Fibroblast of the conjunctiva (primary cell): ENCODE measurements around the gene PRR5L.

Source experiments
- DNase-seq: peaks from one replicate; pipeline ENCODE4 v3.0.0-alpha.2; 2010; ENCODE audit warnings: low read depth

Gene PRR5L, protein sequence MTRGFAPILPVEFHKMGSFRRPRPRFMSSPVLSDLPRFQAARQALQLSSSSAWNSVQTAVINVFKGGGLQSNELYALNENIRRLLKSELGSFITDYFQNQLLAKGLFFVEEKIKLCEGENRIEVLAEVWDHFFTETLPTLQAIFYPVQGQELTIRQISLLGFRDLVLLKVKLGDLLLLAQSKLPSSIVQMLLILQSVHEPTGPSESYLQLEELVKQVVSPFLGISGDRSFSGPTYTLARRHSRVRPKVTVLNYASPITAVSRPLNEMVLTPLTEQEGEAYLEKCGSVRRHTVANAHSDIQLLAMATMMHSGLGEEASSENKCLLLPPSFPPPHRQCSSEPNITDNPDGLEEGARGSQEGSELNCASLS

DNA sequence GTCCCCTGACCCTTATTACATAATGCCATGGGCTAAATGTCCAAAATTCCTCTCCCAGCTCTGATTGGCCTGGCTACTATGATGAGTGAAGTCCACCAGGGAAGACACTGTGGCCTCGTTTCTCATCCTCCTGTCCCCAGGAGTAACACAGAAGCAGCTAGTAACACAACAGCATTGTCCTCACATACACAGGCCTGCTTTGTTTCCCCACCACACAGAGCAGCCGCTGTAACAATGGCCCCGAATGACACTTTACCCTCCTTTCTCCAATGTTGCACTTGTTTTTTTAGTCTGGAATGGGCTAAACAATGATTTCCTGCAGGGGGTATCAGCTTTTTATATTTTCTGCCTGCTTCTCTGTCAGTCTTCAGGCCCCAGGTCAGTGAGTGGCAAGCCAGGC is at the start of gene PRR5L:
Gene PRR5L (plus strand): TSS at position 363 of the 400 bp plus-strand sequence. CDS start 104,834 bp downstream, outside the sequence.
- DNase-seq = no peak

DNA sequence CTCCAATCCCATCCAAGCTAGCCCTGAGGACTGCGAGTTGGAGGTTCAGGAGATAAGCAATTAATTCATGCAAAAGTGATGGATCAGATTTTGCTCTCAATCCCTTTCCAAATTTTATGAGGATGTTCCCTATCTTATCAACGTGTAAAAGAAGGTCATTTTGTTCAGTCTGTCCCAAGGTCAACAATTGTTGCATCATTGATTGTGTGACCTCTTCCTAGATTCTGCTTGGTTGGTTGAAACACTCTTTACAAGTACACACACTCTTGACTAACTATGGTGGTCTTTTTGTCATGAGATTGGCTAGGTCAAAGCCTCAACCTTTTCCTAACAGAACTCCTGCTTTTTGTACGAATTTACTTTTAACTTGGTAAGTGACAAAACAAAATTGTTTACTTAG is 48.6 kb upstream of the PRR5L start:
- DNase-seq = no peak

DNA sequence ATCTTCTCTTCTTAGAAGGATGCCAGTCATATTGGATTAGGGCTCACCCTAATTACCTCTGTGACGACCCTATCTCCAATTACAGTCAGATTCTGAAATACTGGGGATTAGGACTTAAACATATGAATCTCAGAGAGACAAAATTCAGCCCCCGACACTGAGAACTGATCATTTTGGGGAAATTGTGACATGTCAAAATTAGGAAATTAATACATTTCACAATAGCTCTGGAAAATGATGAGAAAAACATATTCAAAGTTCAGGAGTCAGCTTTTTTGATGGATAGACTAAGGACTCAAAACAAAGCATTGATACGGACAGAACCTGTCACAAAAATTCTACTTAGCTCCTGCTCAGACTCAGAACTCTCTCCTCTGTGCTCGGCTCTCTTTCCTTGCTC is 47.7 kb upstream of the PRR5L start:
- DNase-seq = no peak

DNA sequence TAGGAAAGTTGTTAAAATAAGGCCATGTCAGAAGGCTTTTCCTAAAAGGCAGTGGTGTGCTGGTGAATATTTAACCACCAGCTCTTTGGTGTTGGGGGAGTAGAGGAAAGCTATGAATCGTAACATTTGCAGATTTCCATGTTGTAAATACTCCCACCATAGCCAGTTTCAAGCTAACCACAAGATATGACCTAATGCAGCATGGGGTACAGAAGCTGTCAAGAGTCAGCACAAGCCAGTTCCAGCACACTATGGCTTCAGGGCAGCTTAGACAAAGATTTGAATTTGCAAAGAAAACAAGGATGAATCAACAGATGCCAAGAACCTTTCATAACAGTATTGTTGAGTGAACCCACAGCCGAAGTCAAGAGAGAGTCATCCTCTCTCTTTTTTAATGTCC is 46.8 kb upstream of the PRR5L start:
- peak; percentile 60 for DNase-seq

DNA sequence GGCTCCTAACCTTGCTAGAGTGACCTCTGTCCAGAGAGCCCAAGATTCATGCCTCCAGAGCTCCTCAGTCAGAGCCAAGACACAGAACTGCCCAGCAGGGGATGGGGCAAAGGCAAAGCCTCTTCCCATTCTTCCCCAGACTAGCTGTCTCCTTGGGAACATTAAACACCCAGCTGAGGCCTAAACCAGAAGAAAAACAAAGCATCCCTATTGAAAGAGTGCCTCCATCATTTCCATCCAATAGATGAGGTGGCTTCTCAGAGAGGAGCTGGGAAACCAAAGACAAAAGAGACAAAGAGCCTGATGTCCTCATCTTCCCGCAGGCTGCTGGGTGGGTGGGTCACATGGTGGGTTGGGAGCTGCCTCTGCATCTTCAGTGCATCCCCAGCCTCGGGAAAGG is 44.3 kb upstream of the PRR5L start:
- DNase-seq = no peak

DNA sequence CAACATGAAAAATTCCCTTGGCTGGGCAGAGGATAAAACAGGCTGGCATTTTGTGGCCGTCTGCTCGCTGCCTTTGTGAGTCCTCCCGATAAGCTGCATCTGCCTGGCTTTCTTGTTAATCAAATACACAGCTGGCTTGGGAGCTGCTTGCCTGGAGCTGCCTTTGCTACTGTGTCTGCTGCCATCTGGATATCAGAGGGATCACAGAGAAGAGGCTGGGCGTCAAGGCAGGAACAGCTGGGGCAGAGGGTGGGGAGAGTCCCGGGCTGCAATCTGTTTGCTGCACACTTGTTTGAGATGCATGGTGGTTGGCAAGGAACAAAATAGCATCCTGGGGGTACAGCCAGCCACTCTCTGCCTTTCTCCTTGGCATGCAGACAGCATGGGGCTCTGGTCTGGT is 42.9 kb upstream of the PRR5L start:
- peak; percentile 22 for DNase-seq

DNA sequence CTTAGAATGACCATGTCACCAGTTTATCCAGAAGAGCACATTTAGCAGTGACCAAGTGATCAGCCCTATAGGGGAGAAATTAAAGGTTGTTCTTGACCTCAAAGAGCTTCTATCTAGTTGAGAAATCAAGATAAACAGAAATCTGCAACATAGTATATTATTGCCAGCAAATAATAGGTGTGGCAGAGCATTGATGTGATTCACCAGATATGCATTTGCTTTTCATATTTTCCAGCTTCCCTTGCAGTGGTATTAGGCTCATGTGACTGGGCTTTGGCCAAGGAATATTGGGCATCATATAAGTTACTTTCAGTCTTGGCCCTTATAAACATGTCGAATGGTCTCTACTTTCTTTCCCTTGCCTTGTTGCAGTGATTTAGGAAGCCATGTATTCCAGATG is 41.4 kb upstream of the PRR5L start:
- peak; percentile 44 for DNase-seq

DNA sequence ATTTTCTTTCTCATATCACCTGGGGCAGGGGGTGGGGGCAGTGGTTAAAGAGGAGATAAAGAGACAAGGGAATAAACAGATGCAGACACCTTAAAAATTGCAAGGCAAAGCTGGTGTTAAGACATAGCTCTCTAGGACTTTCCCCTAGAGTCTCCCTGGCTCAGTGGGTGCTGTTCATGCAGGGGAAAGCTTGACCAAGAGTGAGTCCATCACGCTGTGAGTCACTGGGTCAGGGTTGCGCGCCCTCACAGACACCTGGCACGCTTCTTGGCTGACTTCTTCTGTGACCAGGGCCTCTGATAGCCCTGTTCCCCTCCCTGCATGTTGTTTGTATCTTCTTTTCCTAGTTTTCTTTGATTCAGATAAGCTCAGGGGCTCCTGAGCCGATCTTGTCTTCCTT is 38.7 kb upstream of the PRR5L start:
- DNase-seq = no peak

DNA sequence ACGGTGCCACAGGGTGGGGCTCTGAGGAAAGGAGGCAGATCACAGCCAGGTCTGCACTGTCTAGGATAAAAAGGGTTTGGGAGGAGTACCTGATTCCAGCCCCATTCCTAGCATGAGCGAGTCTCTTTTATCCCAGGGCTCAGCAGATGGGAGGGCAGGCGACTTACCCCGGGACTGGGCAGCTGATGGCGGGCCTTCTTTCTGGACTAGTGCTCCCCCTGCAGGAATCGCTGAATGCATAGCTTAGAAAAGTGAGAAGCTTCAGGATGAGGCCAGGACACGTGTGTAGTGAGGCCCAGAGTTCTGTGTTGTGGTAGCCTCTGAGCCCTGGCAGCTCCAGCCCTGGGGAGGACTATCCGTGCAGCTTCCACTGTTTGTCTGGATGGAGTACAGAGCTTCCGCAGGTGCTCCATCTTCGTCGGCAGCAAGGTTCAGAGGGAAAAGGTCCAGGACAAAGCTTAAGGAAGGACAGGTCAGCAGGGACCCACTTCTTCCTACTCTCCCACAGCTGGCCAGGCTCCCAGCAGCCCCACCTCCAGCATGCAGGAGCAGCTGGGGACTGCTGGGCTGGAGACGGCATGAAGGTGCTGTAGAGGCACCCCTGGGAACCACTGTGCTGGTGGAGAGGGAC is 37.2 kb upstream of the PRR5L start:
- peak; percentile 79 for DNase-seq

DNA sequence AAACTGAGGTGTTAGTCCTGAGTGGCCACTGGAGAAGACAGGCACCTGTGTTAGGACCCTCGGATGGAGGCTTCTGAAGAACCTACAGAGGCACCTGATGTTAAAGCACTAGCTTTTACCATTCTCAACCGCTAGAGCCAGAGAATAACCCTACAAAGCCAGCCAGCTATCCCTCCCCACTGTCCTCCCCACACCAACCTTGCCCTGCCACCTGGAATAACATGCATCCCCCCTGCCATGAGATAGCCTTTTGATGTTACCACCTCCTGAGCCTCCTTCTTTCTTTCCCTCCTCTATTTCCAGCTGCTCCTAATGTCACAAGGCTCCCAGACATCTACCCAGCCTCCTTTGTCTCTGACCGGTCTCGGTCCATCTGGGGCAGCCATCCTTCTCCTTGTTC is 35.0 kb upstream of the PRR5L start:
- DNase-seq = no peak

DNA sequence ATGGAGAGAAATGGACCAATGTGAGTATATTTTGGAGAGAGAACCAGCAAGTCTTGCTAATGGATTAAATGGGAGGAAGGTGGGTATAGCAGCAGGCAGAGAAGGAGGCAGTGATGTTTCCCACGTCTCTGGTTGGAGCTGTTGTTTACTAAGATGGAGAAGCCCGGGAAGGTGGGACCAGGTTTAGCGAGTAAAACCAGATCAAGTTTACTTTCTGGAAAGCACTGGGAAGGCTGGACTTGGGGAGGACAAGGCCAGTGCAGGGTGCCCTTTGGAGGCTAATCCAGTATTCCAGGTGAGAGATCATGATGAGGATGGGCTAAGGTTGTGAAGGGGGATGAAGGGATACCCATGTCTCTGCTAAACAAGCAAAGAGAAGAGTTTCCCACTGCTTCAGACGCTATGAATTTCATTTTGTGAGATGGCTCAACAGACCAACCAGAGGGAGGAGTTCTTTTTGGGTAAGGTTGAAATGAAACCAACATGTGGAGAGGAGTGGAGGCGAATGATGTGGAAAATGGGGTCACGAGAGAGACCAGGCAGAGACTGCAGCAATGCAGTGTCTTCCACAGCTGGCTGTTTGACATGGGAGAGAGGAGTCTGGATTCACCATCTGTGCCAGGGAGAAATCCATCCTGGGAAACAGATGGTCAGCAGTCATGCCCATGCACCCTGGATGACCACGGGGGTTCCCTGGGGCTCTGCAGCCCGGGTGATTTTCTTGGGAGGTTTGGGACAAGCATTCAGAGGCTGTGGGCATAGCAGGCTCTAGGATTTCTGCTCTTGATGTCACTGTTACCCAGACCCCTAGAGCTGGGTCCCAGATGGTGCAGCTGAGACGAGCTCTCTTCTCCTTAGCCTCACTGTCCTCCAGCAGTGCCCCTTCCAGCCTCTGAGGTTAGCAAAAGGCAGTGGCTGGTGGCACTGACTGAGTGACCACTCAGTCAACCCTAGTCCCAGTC is 31.8 kb upstream of the PRR5L start:
- DNase-seq = no peak

DNA sequence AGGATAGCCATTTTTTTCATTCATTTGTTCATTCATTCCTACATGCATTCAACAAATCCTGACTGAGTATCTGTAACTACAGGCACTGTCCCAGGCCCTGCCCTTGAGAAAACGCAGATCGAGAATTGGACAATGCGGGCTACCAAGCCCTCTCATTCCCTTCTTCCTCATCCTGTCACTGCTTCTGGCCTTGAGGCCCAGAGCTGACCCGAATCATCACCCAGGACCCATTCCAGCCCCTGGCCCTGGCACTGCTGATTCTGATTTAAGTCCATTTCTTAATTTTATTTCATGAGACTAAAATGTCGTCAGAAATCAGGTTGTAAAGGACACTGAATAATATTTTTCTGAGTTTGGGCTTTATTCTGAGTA is 31.1 kb upstream of the PRR5L start:
- DNase-seq = no peak

DNA sequence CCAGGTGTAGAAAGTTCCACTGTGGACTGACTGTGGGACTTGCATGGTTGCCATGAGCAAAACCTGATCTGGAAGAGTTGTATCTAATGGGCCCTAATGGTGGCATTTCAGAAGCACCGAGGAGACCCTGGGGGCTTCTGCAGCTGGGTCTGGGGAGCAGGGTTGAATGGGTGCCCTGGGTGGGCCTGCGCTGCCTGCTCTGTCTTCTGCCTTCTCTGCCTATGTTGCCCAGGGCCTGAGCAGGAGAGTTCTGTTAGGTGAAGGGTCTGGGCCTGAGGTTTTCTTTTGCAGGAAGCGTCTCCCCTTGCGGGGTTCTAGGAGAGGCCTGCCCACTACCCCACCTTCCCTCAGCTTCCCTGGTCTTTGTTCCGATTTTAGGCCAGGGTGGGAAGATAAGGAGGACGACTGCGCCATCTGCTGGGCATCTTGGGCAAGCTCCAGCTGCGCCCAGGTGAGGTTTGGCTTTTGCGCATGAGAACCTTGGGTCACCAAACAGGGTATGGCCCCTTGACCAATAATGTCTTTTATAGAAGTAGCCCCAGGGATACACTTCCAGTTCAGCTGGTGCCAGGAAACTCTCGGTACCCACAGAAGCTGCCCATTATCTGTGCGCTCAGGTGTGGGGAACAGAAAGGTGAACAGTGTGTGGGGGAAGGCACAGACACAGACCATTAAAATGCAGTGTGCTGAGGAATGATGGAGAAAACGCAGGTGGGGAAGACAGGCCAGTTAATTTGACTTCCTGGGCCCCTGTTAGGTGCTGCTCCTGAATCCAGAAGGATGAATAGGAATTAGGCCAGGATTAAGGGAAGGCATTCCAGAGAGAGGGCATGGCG is 30.1 kb upstream of the PRR5L start:
- peak; percentile 30 for DNase-seq

DNA sequence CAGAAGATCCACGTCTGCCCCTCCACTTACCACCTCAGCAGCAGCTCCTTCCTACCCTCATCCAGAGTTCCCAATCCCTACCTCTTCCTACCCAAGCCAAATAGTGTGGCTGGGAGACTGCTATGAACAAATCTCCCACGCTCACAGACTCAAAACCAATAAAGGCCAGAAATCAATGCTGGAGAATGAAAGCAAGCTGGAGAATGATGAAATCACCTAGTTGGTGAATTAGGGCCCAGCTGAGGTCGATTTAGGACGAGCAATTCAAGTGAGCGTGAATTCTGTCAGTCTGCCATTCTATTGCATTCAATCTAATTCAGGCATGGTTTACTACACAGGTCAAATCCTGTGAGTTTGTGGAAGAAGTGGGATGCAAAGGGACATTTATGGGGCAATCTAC is 29.3 kb upstream of the PRR5L start:
- no peak for DNase-seq

DNA sequence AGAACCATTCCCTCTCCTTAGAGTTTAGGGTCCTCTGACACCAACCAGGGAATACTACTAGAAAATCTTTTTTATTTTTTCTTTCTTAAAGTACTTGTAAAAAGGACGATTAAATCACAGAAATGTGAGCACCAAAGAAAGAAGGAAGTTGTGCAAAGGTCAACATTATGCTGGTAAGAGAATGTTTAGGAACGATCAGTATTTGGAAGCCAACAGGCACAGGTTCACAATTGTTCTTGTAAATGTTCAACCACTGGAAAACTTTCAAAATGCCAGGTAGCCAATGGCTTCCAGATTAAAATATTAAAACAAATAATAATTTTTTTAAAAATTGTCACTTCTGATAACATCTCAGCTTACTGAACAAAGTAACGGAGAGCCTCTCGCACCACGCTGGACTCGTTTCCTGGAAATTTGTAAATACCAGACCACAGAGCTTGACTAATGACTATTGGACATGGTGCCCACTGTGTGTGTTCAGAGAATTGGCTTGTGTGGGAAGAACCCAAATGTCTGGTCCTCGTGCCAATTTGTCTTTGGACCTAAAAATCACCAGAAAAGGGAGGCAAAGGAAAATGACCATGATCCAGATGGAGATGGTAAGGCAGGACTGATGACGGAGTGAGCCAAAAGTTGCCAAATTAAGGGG is 27.6 kb upstream of the PRR5L start:
- DNase-seq = no peak

DNA sequence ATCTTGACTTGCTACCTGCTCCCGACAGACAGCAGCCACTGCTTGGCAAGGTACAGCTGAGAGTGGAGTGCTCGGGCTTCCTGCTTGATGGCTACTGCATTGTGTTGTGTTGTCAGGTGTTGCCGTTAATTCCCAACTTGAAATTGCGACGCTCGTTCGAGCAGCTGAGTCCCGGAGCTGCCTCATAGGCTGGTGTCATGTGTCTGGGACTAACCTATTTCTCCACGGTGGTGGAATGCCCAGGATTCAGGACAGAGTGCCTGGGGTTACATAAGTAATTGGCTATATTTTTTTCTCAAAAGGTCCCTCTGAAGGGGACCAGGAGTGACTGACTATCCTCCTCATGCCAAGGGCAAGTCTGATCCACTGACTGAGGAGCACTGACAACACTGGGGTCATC is 25.4 kb upstream of the PRR5L start:
- no peak for DNase-seq

DNA sequence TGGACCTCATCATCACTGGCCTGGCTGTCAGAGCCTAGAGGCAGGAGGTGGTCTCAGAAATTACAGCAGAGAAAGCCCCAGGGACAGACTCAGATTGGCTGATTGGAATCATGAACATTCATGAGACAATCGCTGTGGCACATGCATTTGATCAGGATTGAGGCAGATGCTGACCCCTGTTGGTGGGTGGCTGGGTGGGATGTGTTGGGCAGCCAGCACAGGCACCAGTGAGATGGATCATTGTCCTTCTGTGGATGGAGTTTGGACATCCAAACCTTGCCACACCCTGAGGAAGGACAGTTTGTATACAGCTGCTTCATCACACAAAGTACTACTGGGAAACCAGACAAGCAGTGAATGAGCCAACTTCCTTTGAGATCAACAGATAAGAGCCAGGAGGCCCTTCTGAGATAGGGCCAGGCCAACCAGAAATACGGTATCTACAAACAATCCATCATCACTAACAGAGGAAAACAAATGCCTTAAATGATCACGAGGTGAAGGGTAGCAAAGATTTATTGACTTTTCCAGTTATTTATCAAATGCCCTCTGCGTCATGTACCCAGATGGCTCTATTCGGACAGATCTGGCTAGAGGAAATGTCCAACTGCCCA is 24.2 kb upstream of the PRR5L start:
- DNase-seq = no peak

DNA sequence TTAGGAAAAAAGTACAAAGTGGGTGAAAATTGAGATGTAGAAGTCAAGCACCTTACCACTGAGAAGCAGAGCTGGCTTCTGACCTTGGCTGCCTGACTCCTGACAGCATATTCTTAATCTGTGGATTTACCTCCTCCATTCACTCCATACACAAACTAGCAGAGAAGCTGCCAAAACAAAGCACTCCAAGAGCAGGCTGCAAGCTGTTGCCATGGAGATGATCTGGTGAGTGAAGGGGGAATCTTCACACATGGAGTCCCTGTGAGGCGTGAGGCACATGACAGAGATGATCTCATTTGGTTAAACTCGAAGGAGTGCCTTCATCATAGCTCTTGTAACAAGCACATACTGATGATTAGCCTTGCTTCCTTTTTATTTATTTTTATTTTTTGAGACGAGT is 23.0 kb upstream of the PRR5L start:
- DNase-seq = no peak

DNA sequence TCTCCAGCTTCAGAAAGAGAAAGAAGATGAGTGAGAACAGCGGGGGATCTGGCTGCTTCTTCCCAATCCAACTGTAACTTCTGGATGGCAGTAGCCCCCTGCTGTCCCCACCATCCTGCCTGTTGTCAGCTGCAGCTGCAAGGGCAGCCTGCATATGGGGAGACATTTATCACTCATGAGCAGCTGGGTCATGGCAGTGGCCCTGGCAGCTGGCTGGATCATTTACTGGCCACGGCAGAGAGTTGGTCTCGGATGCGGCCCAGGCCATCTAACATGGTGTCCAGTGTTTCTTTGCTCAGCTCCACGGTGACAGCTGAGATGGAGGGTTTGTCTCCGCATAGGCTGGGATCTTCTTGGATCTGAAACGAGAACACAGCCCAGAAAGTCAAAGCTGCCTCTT is 21.7 kb upstream of the PRR5L start:
- no peak for DNase-seq

DNA sequence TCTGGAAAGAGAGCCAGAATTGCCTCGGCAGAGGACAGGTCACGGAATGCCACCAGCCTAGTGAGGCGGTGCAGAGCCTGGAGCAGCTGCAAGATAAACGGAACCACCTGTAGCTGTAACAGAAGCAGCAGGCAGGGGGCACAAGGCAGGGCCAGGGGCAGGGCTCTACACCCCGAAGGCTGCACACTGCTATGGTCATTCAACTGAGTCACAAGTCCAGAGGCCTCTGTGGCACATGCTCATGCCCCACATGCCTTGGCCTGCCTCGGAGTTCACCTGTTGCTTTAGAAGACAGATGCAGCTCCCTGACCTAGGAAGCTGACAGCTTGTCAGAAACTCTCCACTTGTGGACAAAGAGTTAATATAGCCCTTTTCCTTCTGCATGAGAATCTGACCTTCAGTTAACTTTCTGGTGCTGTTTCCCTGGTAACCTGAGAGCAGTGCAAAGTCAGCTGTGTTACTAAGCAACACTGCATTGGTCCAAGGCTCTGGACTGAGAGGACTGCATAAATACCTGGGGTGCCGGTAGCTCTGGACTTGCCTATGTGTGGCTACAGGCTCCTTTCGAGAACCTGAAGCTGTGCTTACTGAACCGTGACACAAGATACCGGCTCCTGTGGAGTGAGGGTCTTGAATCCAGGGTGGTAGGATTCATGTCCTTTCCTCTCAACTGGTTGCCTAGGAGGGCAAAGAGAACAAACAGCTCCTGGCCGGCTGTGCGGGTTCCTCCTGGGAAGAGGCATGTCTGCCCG is 17.4 kb upstream of the PRR5L start:
- no peak for DNase-seq
